Natural killer cell (primary cell): ENCODE measurements around the gene KLF3. TPM values are rescaled to one million over a fixed set of nuclear protein-coding genes. Genes with fewer than 3 reads are reported as not detected.

ENCODE experiments used
- ATAC-seq, 3 donors: fragments of 150-1000 bp in 2 of 3; fragments of 200-7000 bp in 1 of 3; cut with Tn5 transposase; 1 replicate in 1 of 3; 2 replicates in 2 of 3; pipeline ENCODE4 v1.10.0; 2021; ENCODE audit warnings: mild to moderate bottlenecking in 2 of 3, moderate library complexity in 2 of 3
- DNase-seq, 2 donors: peaks; one replicate each; pipeline versions ENCODE4 v3.0.0 to v3.0.0-alpha.2; 2013 to 2021; ENCODE audit warnings: mixed read lengths in 1 of 2
- H3K27ac ChIP-seq: one replicate; pipeline ENCODE4 v1.5.1; 2013; ENCODE audit warnings: mild to moderate bottlenecking, low read length
- H3K27me3 ChIP-seq: one replicate; pipeline ENCODE4 v1.6.1; 2013; ENCODE audit warnings: low read length; ENCODE audit not compliant: control insufficient read depth, insufficient read depth
- H3K36me3 ChIP-seq: one replicate; pipeline ENCODE4 v1.6.1; 2013; ENCODE audit warnings: low read length; ENCODE audit not compliant: control insufficient read depth, insufficient read depth
- H3K4me1 ChIP-seq: one replicate; pipeline ENCODE4 v1.6.1; 2013; ENCODE audit warnings: low read length; ENCODE audit not compliant: control insufficient read depth, insufficient read depth
- H3K4me3 ChIP-seq: one replicate; pipeline ENCODE4 v1.5.1; 2013; ENCODE audit warnings: low read length
- H3K9me3 ChIP-seq: one replicate; pipeline ENCODE4 v1.6.1; 2013; ENCODE audit warnings: low read length; ENCODE audit not compliant: control insufficient read depth, insufficient read depth
- H3K27ac Mint-ChIP-seq, 2 donors: one replicate each; pipeline ENCODE4 v1.8.0; 2022; ENCODE audit warnings: mild to moderate bottlenecking in 2 of 2, mixed read lengths in 2 of 2, moderate library complexity in 1 of 2
- H3K27me3 Mint-ChIP-seq, 2 donors: one replicate each; pipeline ENCODE4 v1.8.0; 2022; ENCODE audit warnings: low read depth in 2 of 2, mixed read lengths in 2 of 2
- H3K36me3 Mint-ChIP-seq: one replicate; pipeline ENCODE4 v1.8.0; 2022; ENCODE audit warnings: mixed read lengths
- H3K4me1 Mint-ChIP-seq, 2 donors: one replicate each; pipeline ENCODE4 v1.8.0; 2022; ENCODE audit warnings: mixed read lengths in 2 of 2
- H3K4me3 Mint-ChIP-seq: one replicate; pipeline ENCODE4 v1.8.0; 2022; ENCODE audit warnings: mild to moderate bottlenecking, moderate library complexity, mixed read lengths
- H3K9me3 Mint-ChIP-seq, 2 donors: one replicate each; pipeline ENCODE4 v1.8.0; 2022; ENCODE audit warnings: mixed read lengths in 2 of 2
- WGBS: methylation state at CpG from one replicate; pipeline ENCODE4 v1.1.7; 2013; ENCODE audit warnings: missing lambda C conversion rate; ENCODE audit not compliant: insufficient coverage; 5-methylcytosine and 5-hydroxymethylcytosine counted together
- intact Hi-C: fragments of 100-400 bp; cut with micrococcal nuclease; formaldehyde crosslinking; loops from one replicate; pipeline ENCODE4 v1.14.2; 2022
- total RNA-seq, 4 donors: library from RNA; stranded (reverse); fragments of 120-200 nt in 1 of 4; gene quantifications; one replicate each; pipeline versions ENCODE4 v1.2.3 to v1.2.4, GENCODE V29; 2013 to 2022
- TF ChIP-seq, protein P1 (sequence below): fragments of 200-600 bp; IDR thresholded peaks from one replicate; pipeline ENCODE4 v1.8.0; 2022; ENCODE audit warnings: antibody characterized with exemption

KLF3 gene
- total RNA-seq, 3 donors from 2014 or later (not counting 1 experiment from before 2014, with no cell fraction given) = 109 to 114 (median 112) TPM

DNA sequence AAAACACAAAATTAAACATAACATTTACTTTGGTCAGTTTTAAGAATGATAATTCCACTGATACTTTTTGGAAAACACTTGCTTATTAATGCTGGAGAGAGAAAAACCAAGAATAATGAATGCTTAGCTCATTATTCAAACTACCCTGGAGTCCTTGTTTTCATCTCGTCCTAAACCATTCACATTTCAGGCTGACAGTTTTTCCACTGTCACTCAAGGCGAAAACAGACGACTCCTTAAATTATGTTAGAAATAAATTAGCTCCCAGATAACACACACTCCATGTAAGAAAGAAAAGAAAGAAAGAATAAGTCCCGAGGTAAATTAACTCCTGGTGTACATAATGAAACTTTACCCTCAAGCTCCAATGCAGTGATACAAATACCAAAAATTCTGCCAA, 85.3 kb downstream of the KLF3 start:
- Mint-ChIP-seq H3K27ac (no peak overlapping the region), H3K27me3 (no peaks in the 10 kb centered on the region), H3K36me3 (no peaks in the 10 kb centered on the region), H3K9me3 (peaks cover 4% of the 10 kb centered on the region in 2 donors), H3K4me1 (peaks cover 6 to 11% of the 10 kb centered on the region in 2 donors), H3K4me3 (no peak overlapping the region)
- Histone ChIP-seq H3K36me3 (no peaks in the 10 kb centered on the region), H3K9me3 (peaks cover 15% of the 10 kb centered on the region), H3K27me3 (no peaks in the 10 kb centered on the region), H3K4me3 (no peak overlapping the region), H3K27ac (no peak overlapping the region), H3K4me1 (peaks cover 15% of the 10 kb centered on the region)
- DNase-seq (no peak), ATAC-seq (no peak)
- WGBS = no CpG with 5 or more reads among the region's 4 CpGs
- intact Hi-C loops = no loop called here
- TF ChIP-seq, protein P1, sequence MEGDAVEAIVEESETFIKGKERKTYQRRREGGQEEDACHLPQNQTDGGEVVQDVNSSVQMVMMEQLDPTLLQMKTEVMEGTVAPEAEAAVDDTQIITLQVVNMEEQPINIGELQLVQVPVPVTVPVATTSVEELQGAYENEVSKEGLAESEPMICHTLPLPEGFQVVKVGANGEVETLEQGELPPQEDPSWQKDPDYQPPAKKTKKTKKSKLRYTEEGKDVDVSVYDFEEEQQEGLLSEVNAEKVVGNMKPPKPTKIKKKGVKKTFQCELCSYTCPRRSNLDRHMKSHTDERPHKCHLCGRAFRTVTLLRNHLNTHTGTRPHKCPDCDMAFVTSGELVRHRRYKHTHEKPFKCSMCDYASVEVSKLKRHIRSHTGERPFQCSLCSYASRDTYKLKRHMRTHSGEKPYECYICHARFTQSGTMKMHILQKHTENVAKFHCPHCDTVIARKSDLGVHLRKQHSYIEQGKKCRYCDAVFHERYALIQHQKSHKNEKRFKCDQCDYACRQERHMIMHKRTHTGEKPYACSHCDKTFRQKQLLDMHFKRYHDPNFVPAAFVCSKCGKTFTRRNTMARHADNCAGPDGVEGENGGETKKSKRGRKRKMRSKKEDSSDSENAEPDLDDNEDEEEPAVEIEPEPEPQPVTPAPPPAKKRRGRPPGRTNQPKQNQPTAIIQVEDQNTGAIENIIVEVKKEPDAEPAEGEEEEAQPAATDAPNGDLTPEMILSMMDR = no peak

Other genes starting within 250 kb of the KLF3 start
- under 1 TPM; 0.31 to 0.63 (median 0.59) TPM for gene TLR10, start 118.8 kb downstream of the KLF3 start, total RNA-seq
- 10 to 100 TPM; 25.6 to 51.5 (median 30.0) TPM for gene TLR1, start 140.6 kb downstream of the KLF3 start, total RNA-seq
- 1 to 10 TPM; 6.3 to 9.8 (median 6.8) TPM for gene TLR6, start 192.6 kb downstream of the KLF3 start, total RNA-seq
- gene FAM114A1, start 203.6 kb downstream of the KLF3 start, total RNA-seq = under 1 TPM in 2 of 3 donors, not detected in 1; 0.31 to 0.70 TPM